Endothelial cell of umbilical vein (primary cell): ENCODE data around the gene MOB1A. TPM values are rescaled to one million over a fixed set of nuclear protein-coding genes. Genes with fewer than 3 reads are reported as not detected.

Source experiments
- BruUV-seq: library from RNA; stranded (reverse); fragments of 400-500 nt; replicated peaks from 2 replicates; lab custom pipeline; 2021; lab: Mats Ljungman, UMichigan
- CTCF ChIA-PET: fragments of 300-600, 350-600 bp; sonication (Branson Sonifier 250); formaldehyde crosslinking; loops from one replicate; lab custom pipeline; 2021; ENCODE audit warnings: antibody characterized with exemption, inconsistent platforms; lab: Charles Lee
- POLR2A ChIA-PET: fragments of 300-600, 350-600 bp; sonication (Branson Sonifier 250); formaldehyde crosslinking; loops from one replicate; lab custom pipeline; 2021; ENCODE audit warnings: antibody characterized with exemption, inconsistent platforms; lab: Charles Lee
- DNase-seq: peaks from one replicate; pipeline ENCODE4 v3.0.0-alpha.2; 2011; ENCODE audit warnings: low read depth, low spot score
- FAIRE-seq: peaks from 2 replicates; lab custom pipeline; 2011; peaks lifted over from hg19 to GRCh38; lab: Jason Lieb, UNC
- H2AFZ ChIP-seq: 2 replicates; pipeline ENCODE4 v1.6.0; 2012; ENCODE audit warnings: low read depth, low read length, control low read depth, inconsistent platforms
- H3K27ac ChIP-seq: 2 replicates; pipeline ENCODE4 v1.5.1; 2011; ENCODE audit warnings: low read depth, mild to moderate bottlenecking, control low read depth, low read length, moderate library complexity; ENCODE audit not compliant: insufficient read depth
- H3K27me3 ChIP-seq, 2 experiments: 2 replicates each; pipeline versions ENCODE4 v1.6.0 to v1.6.1; 2011; ENCODE audit warnings: low read length in 2 of 2, mixed read lengths in 1 of 2; ENCODE audit not compliant: control insufficient read depth in 2 of 2, insufficient read depth in 2 of 2
- H3K36me3 ChIP-seq, 2 experiments: 2 replicates in 1 of 2; 3 replicates in 1 of 2; pipeline ENCODE4 v1.5.1; 2011; ENCODE audit warnings: low read length in 2 of 2, mild to moderate bottlenecking in 1 of 2, moderate library complexity in 1 of 2; ENCODE audit not compliant: control insufficient read depth in 2 of 2, insufficient read depth in 2 of 2; ENCODE audit errors: extremely low read depth in 1 of 2
- H3K4me1 ChIP-seq: 3 replicates; pipeline ENCODE4 v1.5.1; 2011; ENCODE audit warnings: mild to moderate bottlenecking, low read length; ENCODE audit not compliant: control insufficient read depth, insufficient read depth; ENCODE audit errors: extremely low read depth
- H3K4me2 ChIP-seq: 2 replicates; pipeline ENCODE4 v1.6.1; 2011; ENCODE audit warnings: low read length, control low read depth, mixed read lengths; ENCODE audit not compliant: insufficient read depth
- H3K4me3 ChIP-seq, 3 experiments: fragments of 200-600 bp in 1 of 3; sonication (generic), shearing (Covaris generic) in 1 of 3; replicated peaks in 1 of 3; 2 replicates each; pipeline ENCODE4 v1.5.1; 2011 to 2016; ENCODE audit warnings: control low read depth in 3 of 3, low read length in 3 of 3, mild to moderate bottlenecking in 2 of 3, inconsistent platforms in 1 of 3, low read depth in 1 of 3, moderate library complexity in 1 of 3; ENCODE audit not compliant: insufficient read depth in 1 of 3
- H3K79me2 ChIP-seq: 2 replicates; pipeline ENCODE4 v1.6.0; 2012; ENCODE audit warnings: low read length, inconsistent platforms; ENCODE audit not compliant: control insufficient read depth, insufficient read depth
- H3K9ac ChIP-seq: replicated peaks from 2 replicates; pipeline ENCODE3; 2011; ENCODE audit warnings: low read length, control low read depth; ENCODE audit not compliant: insufficient read depth; ENCODE audit errors: extremely low read depth
- H3K9me1 ChIP-seq: replicated peaks from 3 replicates; pipeline ENCODE4 v1.6.0; 2011; ENCODE audit warnings: mild to moderate bottlenecking, low read length; ENCODE audit not compliant: control insufficient read depth, insufficient read depth; ENCODE audit errors: extremely low read depth
- H3K9me3 ChIP-seq: replicated peaks from 2 replicates; pipeline ENCODE4 v1.5.1; 2012; ENCODE audit warnings: low read length, inconsistent platforms; ENCODE audit not compliant: control insufficient read depth, insufficient read depth
- H4K20me1 ChIP-seq: replicated peaks from 2 replicates; pipeline ENCODE3; 2011; ENCODE audit warnings: mild to moderate bottlenecking, low read length; ENCODE audit not compliant: control insufficient read depth, insufficient read depth; ENCODE audit errors: extremely low read depth
- EZH2 ChIP-seq: IDR thresholded peaks from 2 replicates; pipeline ENCODE4 v1.6.1; 2012; ENCODE audit warnings: borderline replicate concordance, low read depth, mild to moderate bottlenecking, moderate library complexity, low read length, inconsistent platforms; ENCODE audit not compliant: severe bottlenecking
- FOS ChIP-seq: IDR thresholded peaks from 2 replicates; pipeline ENCODE4 v1.6.1; 2011; ENCODE audit warnings: mild to moderate bottlenecking, low read length, moderate library complexity, borderline replicate concordance; ENCODE audit not compliant: insufficient read depth
- GATA2 ChIP-seq: IDR thresholded peaks from 2 replicates; pipeline ENCODE4 v1.7.0; 2011; ENCODE audit warnings: low read depth, mild to moderate bottlenecking, moderate library complexity, mixed read lengths, low read length; ENCODE audit not compliant: insufficient read length, insufficient read depth
- JUN ChIP-seq: IDR thresholded peaks from 2 replicates; pipeline ENCODE4 v1.6.1; 2011; ENCODE audit warnings: borderline replicate concordance, low read depth; ENCODE audit not compliant: insufficient read length, insufficient read depth
- MYC ChIP-seq: IDR thresholded peaks from one replicate; pipeline ENCODE4 v1.6.1; 2011; ENCODE audit warnings: mild to moderate bottlenecking, low read depth, low read length
- POLR2A ChIP-seq: IDR thresholded peaks from 2 replicates; pipeline ENCODE4 v1.6.1; 2012; ENCODE audit warnings: low read depth, mild to moderate bottlenecking, control low read depth, low read length
- POLR2AphosphoS5 ChIP-seq: IDR thresholded peaks from 2 replicates; pipeline ENCODE4 v1.6.1; 2012; ENCODE audit warnings: low read depth, mild to moderate bottlenecking, control low read depth, low read length, moderate library complexity; ENCODE audit not compliant: insufficient read depth
- dilution Hi-C: fragments of 300-500 bp; cut with MboI; formaldehyde crosslinking; loops from one replicate; pipeline ENCODE4 v1.15.0; 2019; ENCODE audit warnings: low sequenced_read_pairs; ENCODE audit not compliant: extremely low pct_ligation_motif_present
- intact Hi-C: fragments of 100-400 bp; cut with micrococcal nuclease; formaldehyde crosslinking; loops from one replicate; pipeline ENCODE4 v1.10.0; 2022
- polyA plus RNA-seq, 4 experiments: library from polyadenylated mRNA; depleted of rRNA in 3 of 4; stranded (reverse) in 3 of 4; unstranded in 1 of 4; fragments of >200 nt; gene quantifications; 2 replicates each; pipeline versions ENCODE4 v1.2.1 to v1.2.3, GENCODE V29; 2011 to 2012; ENCODE audit warnings: missing spikeins in 1 of 4
- total RNA-seq: library from RNA; stranded (reverse); gene quantifications from 2 replicates; pipeline ENCODE4 v1.2.3, GENCODE V29; 2021
- TF ChIP-seq, protein P1 (sequence below): IDR thresholded peaks from 2 replicates; pipeline ENCODE4 v1.6.1; 2011; ENCODE audit not compliant: insufficient read depth, insufficient read length
- TF ChIP-seq, protein P2 (sequence below), 2 donors: IDR thresholded peaks; 1 replicate in 1 of 2; 2 replicates in 1 of 2; pipeline ENCODE4 v1.5.1; 2011; ENCODE audit warnings: low read length in 2 of 2, mild to moderate bottlenecking in 2 of 2, moderate library complexity in 2 of 2, control low read depth in 1 of 2, inconsistent platforms in 1 of 2, low read depth in 1 of 2; ENCODE audit not compliant: insufficient read depth in 1 of 2; ENCODE audit errors: extremely low read depth in 1 of 2

MOB1A gene
- total and polyA plus RNA-seq, 2 donors (not counting 3 experiments of a cell fraction or from before 2014, with no cell fraction given): 25.3 to 112 TPM

DNA sequence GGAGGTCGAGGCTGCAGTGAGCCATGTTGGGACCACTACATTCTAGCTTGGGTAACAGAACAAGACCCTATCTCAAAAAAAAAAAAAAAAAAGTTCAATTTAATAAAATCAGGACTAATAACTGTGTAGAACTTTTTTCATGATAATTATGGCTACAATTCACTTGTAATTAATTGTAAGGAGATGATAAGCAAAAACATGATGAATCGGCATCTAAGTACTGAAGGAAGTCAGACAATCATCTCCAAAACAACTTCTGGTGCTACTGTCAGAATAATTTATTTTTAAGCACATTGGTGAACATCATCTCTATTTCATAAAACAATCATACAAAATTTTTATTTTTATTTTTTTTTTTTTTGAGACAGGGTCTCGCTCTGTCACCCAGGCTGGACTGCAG is 10.0 kb upstream of the MOB1A start:
- Histone ChIP-seq H3K79me2 (no peaks in the 10 kb centered on the region), H3K9ac (no peak overlapping the region), H3K4me2 (no peak overlapping the region), H2AFZ (no peak overlapping the region), H3K36me3 (no peaks in the 10 kb centered on the region), H4K20me1 (no peaks in the 10 kb centered on the region), H3K9me3 (no peaks in the 10 kb centered on the region), H3K27ac (no peak overlapping the region), H3K9me1 (no peaks in the 10 kb centered on the region), H3K4me1 (no peaks in the 10 kb centered on the region), H3K27me3 (peaks cover 0 to 4% of the 10 kb centered on the region in 2 experiments), H3K4me3 (no peak overlapping the region)
- no TSS peak for BruUV-seq
- no peak for TF ChIP-seq JUN
- TF ChIP-seq, protein P1, sequence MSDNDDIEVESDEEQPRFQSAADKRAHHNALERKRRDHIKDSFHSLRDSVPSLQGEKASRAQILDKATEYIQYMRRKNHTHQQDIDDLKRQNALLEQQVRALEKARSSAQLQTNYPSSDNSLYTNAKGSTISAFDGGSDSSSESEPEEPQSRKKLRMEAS: no peak
- TF ChIP-seq POLR2AphosphoS5: no peak
- TF ChIP-seq FOS: no peak
- no peak for TF ChIP-seq GATA2
- TF ChIP-seq MYC: no peak
- DNase-seq (no peak), FAIRE-seq (no peak)
- ChIA-PET CTCF (interaction anchor here (1.0 kb wide), 1 partner anchor 10 kb away, joined by 3 read pairs; the partner anchor contains the start of gene MTHFD2), POLR2A (no interaction called here)
- intact Hi-C loops: no loop called here
- dilution Hi-C loops: no loop called here

DNA sequence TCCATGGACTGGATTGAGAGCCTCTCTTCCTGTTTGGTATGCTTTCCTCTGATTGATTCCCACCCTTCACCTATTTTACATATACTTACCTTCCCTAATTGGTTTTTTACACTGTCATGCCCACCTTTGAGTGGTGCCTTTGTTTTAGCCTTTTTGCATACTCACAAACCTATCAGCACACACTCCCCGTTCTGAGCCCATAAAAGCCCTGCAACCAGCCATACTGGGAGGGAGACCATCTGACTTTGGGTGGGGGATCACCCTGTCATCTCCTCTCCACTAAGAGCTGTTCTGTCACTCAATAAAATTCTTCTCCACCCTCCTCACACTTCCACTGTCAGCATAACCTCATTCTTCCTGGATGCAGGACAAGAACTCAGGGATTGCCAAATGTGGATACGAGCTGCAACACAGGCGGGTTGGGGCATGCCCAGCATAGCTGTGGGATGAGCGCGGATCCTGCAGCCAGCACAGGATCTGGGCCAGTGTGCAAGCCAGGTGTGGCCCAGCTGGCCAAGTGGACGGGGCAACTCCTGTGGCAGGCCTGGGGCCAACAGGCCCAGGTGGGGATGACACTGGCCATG is 9.4 kb upstream of the MOB1A start:
- no peak for TF ChIP-seq MYC
- TF ChIP-seq POLR2A: no peak
- TF ChIP-seq POLR2AphosphoS5: no peak
- TF ChIP-seq, protein P2, sequence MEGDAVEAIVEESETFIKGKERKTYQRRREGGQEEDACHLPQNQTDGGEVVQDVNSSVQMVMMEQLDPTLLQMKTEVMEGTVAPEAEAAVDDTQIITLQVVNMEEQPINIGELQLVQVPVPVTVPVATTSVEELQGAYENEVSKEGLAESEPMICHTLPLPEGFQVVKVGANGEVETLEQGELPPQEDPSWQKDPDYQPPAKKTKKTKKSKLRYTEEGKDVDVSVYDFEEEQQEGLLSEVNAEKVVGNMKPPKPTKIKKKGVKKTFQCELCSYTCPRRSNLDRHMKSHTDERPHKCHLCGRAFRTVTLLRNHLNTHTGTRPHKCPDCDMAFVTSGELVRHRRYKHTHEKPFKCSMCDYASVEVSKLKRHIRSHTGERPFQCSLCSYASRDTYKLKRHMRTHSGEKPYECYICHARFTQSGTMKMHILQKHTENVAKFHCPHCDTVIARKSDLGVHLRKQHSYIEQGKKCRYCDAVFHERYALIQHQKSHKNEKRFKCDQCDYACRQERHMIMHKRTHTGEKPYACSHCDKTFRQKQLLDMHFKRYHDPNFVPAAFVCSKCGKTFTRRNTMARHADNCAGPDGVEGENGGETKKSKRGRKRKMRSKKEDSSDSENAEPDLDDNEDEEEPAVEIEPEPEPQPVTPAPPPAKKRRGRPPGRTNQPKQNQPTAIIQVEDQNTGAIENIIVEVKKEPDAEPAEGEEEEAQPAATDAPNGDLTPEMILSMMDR (IDR thresholded peaks at IDR 0.05; ENCODE audit: extremely low read depth in 1 of 2, insufficient read depth in 1 of 2, low read depth in 1 of 2, low read length in 2 of 2): no peak
- TF ChIP-seq GATA2: no peak
- no peak for TF ChIP-seq EZH2
- no peak overlapping the region for H3K4me2 ChIP-seq
- no TSS peak for BruUV-seq
- CTCF ChIA-PET: no interaction called here
- no peaks in the 10 kb centered on the region for H3K79me2 ChIP-seq
- dilution Hi-C loops: no loop called here
- intact Hi-C loops: no loop called here
- no peaks in the 10 kb centered on the region for H3K9me1 ChIP-seq
- peaks cover 0 to 4% of the 10 kb centered on the region in 2 experiments for H3K27me3 ChIP-seq
- no peaks in the 10 kb centered on the region for H3K36me3 ChIP-seq
- H2AFZ ChIP-seq: no peak overlapping the region
- no peak for DNase-seq
- no peak overlapping the region for H3K27ac ChIP-seq
- H3K9me3 ChIP-seq: no peaks in the 10 kb centered on the region
- no peaks in the 10 kb centered on the region for H4K20me1 ChIP-seq
- POLR2A ChIA-PET: no interaction called here
- no peaks in the 10 kb centered on the region for H3K4me1 ChIP-seq
- no peak overlapping the region for H3K4me3 ChIP-seq
- no peak for FAIRE-seq
- H3K9ac ChIP-seq: no peak overlapping the region
